Stimulated activated CD4-positive, alpha-beta T cell treated with anti-CD3 and anti-CD28 coated beads, Interleukin-12 subunit alpha, Interleukin-12 subunit beta, amount 100 ng/mL, for 4 hours (primary cell): Measurements from ENCODE around the gene DHPS.
A peak's percentile ranks its signal among the peaks of the same experiment; 100 is the strongest.
"Not testable (repeated sequence)": the region's sequence is repeated elsewhere in the genome, so short reads cannot be mapped to it uniquely, and the experiment has no call there.

Experiments used
- DNase-seq: peaks from one replicate; pipeline ENCODE4 v3.0.0-alpha.2; 2020

The DHPS gene

DNA sequence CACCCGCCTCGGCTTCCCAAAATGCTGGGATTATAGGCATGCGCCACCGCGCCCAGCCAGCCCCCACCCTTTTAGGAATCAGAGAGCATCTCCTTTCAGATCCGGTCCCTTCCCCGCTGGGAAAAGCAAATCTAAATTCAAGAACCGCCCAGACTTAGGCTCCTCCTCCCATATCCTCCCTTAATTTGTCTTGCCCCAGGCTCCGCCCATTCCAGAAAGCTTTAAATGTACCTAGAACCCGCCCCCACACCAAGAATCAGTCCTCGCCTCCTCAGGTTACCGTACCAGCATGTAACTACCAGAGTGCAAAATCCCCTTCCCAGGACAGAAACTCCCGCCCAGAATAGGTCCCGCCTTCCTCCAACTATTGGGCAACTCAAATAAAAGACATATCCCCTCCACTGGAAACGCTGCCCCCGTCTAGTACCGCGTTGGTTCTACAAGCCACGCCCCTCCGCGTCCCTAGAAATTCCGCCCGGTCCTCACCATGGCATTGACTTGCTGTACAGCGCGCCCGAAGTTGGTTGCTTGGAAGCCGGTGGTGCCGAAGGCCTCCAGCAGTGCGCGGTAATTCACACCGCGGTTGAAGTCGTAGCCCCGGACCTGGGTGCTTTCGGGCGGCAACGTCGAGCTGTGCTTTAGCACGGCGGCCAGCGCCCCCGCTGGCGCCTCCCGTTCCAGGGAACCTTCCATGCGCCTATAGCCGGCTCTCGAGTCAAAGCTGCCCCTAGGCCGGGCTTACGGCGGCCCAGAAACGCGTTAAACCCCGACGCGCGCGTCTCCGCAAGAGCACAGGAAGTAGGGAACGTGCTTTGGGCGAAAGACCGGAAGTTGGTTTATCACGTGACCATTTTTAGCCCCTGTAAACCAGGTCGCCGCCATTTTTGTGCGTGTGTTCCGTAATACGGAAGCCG lies at the start of gene DHPS:
Gene DHPS, minus strand, starts transcription at position 807 of the 914 bp plus-strand sequence. Its CDS starts 114 bp downstream, at position 693.
- DNase-seq, result peak; percentile 81

GRCh38 chr19:12731337-12731736 lies 49.7 kb upstream of the DHPS start:
- DNase-seq, result no peak

DNA sequence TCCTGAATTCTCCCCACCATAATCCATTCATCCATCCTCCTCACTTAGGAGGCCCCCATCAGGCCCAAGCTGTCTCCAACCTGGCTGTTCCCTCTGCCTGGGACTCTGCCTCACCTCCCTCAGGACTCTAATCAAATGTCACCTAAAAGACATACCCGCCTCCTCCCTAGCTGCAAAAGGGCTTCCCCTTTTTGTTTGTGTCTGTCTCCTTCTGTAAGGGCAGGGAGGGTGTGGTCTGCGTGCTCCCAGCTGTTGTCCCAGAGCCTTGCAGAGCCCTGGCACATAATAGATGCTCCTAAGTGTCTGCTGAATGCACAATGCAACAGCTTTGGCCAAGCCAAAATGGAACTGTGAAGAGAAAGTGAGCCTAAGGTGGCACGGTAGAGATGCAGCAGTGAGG lies 48.4 kb upstream of the DHPS start:
- no peak for DNase-seq

GRCh38 chr19:12727745-12728433 lies 46.2 kb upstream of the DHPS start:
- DNase-seq, result no peak

DNA sequence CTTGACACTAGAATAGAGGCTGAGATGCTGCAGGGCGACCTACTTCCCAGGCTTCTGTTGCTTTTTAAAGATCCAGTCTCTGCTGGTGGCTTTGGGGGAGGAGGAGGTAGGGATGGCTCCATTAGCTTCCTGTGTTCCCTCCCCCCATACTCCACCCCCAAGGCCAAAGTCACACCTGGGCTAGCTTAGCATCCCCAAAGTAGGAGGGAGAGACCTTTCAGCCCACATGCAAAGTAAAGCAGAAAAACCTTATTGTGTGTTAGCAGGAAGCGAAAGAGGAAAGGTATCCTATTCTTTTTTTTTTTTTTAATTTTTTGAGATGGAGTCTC lies 45.3 kb upstream of the DHPS start:
- DNase-seq, result no peak

DNA sequence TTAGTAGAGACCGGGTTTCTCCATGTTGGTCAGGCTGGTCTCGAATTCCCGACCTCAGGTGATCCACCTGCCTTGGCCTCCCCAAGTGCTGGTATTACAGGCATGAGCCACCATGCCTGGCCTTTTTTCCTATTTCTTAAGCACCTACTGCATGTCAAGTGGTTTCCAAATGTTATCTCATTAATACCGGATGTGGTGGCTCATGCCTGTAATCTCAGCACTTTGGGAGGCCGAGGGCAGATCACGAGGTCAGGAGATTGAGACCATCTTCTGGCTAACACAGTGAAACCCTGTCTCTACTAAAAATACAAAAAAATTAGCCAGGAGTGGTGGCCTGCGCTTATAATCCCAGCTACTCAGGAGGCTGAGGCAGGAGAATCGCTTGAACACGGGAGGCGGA lies 43.9 kb upstream of the DHPS start:
- DNase-seq, result not testable (repeated sequence)

DNA sequence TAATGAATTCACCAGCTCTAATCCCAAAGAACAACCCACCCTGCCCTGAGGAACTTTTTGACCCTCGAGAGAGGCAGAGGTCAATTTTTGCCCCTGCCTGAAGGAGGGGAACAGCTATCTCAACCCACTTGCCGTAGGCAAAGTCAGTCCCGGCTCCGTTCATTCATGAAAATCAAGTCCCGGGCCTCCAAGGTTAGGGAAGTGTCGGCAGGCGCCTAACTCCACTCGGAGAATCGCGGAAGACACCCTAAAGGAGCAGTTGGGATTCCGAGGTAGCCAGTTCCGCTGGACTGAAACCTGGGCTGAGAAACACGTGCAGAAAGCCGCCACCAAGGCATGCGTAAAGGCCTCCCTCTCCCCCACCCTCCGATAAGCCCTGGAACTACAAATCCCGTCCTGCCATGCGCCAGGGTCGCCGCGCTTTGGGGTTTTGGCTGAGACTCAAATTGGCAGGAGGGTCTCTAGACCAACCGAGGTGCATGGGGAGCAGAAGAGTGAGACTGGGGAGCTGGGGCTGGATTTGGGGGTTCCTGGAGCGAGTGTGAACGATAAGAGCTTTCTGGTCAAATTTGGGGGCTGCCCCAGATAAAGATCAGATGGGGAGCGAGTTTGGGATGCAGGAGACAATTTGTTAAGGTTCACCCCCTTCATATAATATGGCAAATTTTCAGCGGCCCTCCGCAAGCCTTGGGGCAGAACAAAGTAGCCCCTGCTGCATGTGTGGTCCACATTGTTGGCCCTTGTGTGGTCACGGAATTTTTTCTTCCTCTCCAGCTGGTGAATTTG lies 42.2 kb upstream of the DHPS start, which contains the start of gene TNPO2:
Gene TNPO2, minus strand, starts transcription at position 292 of the 786 bp plus-strand sequence. CDS start 2,955 bp downstream, outside the sequence.
- DNase-seq, result peak; percentile 71

- no peak for DNase-seq
Observed at GRCh38 chr19:12723381-12723640, 41.6 kb upstream of the DHPS start.

DNA sequence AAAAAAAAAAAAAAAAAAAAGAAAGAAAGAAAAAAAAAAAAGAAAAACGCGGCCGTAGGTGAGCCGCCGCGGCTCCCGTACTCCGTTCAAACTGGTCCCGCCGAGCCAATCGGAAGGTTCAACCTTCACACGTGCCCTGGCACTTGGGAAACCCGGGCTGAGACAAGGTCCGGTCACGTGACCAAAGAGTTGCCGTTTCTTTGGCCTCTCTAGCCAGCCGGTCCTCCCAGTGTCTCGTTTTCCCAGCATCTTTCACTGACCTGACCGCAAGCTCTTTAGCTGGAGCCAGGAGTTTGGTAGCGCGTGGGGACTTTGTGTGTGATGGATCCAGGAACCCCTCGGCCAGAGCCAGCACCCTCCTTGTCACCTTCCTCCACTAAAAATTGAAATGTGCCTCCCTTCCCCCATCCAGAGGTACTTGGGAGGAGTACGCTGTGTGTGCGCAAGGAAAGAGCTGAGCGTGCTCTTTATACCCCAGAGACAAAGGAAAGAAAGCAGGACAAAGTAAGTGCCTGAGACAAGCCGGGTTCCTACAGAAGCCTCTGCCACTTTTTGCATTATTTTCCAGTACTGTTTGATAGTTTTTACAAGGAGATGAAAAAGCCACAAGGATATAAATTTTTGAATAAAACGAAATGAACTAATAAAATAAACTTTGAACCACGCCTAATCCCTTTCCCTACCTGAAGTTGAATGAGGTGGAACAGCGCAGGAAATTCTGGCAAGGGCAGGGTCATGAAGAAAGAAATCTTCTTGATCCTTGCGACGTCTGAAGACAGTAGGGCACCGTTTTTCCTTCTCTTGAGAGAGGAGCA lies 41.1 kb upstream of the DHPS start:
- DNase-seq, result peak; percentile 83

- peak; percentile 51 for DNase-seq
Observed at GRCh38 chr19:12721656-12722565, 40.2 kb upstream of the DHPS start.

DNA sequence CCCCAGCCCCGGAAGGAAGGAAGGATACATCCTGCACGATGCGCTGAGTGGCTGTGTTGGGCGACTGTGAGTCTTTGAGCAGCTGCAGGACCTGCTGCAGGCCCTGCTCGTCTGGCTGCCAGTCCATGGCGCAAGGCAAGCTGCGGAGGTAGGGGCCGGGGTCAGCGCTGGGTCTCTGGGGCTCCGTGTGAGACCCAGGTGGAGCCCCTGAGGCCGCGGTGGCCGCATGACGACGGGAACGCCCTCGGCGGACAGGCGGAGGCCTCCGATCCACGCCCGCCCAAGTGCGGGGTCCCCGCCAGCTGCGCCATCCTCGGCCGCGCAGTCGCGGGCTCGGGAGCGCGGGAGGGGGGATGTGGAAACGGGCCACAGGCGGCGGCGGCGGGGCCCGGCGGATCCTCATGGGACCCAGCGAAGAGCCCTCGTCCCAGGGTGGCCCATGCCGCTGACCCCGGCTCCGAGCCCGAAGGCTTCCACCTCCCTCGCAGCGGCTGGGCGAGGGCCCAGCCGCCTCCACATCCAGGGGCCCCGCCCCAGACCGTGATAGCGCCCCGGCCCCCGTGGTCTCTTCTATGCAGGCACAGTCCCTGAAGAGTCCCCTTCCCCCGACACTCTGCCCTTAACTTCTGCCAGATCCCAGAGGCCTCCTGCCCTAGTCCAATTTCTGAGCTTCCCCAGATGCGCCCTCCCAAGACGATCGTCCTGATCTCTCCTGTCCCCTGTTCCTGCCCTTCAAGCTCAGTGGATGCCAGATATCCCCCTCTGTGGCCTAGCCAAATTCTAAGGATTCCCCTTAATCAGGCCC lies 39.4 kb upstream of the DHPS start:
- DNase-seq, result no peak

- DNase-seq, result no peak
Observed at GRCh38 chr19:12720296-12720695, 38.6 kb upstream of the DHPS start.

DNA sequence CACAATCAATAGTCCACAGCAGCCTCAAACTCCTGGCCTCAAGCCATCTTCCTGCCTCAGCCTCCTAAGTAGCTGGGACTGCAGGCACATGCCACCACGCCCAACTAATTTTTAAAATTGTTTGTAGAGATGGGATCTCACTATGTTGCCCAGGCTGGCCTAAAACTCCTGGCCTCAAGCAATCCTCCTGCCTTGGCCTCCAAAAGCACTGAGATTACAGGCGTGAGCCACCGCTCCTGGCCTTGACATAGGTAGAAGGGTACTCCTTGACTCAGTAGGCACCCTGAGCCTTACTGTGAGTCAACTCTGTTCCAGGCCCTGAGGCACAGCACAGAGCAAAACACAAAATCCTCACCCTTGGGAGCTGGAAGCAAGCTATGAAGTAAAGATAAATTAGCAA lies 34.2 kb upstream of the DHPS start:
- no peak for DNase-seq

DNA sequence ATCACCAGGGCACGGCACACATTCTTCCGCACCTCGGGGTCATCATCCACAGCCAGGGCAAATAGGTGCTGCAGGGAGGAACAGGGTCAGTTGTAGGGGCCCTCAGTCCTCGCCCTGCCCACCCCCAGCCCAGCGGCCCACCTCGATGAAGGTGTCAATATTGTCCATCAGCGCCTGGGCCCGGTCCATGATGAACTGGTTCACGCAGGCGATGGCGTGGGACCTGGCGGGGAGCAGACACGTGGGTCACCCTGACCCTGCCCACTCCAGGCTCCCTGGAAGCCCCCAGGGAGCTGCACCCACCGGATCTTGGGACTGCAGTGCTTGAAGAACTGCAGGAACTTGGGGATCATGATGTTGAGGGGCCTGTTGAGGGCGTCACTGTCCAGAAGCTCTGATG lies 33.4 kb upstream of the DHPS start:
- no peak for DNase-seq

DNA sequence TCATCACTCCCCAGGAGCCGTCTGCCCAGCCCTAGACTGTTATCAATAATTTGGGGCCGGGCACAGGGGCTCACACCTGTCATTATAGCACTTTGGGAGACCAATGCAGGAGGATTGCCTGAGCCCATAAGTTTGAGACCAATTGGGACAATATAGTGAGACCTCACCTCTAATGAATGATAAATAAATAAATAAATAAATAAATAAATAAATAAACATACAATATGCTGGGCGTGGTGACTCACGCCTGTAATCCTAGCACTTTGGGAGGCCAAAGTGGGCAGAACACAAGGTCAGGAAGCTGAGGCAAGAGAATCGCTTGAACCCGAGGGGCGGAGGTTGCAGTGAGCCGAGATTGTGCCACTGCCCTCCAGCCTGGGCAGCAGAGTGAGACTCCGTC lies 31.6 kb upstream of the DHPS start:
- DNase-seq, result not testable (repeated sequence)

GRCh38 chr19:12712077-12712476 lies 30.4 kb upstream of the DHPS start:
- not testable (repeated sequence) for DNase-seq

- DNase-seq, result no peak
Observed at GRCh38 chr19:12711187-12711586, 29.5 kb upstream of the DHPS start.

- no peak for DNase-seq
Observed at GRCh38 chr19:12708641-12709040, 27.0 kb upstream of the DHPS start.

DNA sequence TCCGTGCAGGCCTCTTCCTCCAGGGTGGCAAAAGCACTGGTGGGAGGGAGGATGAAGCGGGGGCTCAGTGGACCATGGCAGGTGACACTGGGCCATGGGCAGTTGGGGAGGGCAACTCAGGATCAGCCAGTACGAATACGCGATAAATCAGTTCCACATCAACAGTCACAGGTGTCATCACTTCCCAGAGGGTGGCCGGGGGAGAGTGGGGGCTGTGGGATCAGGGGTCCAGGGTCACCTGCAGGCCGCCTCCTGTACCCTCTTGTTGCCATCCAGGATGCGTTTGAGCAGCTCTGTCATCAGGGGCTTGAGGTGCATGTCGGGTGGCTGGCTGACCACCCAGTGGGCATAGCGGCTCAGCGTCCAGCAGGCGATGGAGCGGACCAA lies 24.6 kb upstream of the DHPS start:
- DNase-seq, result no peak

DNA sequence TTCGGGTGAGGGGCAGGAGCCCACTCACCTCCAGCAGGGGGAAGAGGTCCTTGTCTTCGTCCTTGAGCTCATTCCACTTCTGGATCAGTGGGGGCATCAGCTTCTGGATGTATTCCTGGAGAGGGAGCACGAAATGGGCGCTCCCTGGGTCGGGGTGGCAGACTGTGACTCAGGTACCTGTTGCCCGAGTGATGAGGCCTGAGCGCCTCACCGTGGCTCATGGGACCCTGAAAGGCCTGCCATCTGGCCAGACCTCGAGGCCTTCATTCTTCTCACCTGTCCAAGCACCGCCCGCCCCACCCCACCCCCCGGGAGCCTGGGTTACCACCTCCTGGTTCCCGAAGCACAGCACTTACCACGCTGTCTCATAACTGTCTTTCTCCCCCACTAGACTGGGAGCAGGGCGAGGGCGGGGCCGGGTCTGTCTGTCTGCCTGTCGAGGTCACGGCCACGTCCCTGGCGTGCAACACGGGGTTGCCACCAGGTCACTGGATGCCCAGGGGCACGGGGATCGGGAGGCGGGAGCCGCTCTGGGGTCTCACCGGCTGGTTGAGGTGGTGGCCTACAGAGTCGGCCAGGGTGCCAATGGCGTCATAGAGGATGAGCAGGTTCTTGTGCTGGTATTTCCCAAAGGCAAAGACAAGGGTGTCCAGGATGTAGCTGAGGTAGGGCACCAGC lies 24.1 kb upstream of the DHPS start:
- DNase-seq, result no peak
